HCT116 (cell line): ENCODE data around the gene MYO7A. TPM values are rescaled to one million over a fixed set of nuclear protein-coding genes. Genes with fewer than 3 reads are reported as not detected.

Experiments
- ATAC-seq: fragments of 200-7000 bp; cut with Tn5 transposase; 2 replicates; pipeline ENCODE4 v1.9.1; 2020; ENCODE audit warnings: mild to moderate bottlenecking, moderate library complexity
- BruUV-seq: library from RNA; stranded (reverse); fragments of 400-500 nt; replicated peaks from 2 replicates; lab custom pipeline; 2021; lab: Mats Ljungman, UMichigan
- CTCF ChIA-PET: fragments of 300-600 bp; sonication (Branson Sonifier 250); formaldehyde crosslinking; loops from one replicate; lab custom pipeline; 2021; ENCODE audit warnings: antibody characterized with exemption; lab: Charles Lee
- POLR2A ChIA-PET: fragments of 300-600, 350-600 bp; sonication (Branson Sonifier 250); formaldehyde crosslinking; loops from one replicate; lab custom pipeline; 2021; ENCODE audit warnings: antibody characterized with exemption; lab: Charles Lee
- RAD21 ChIA-PET, 2 experiments: fragments of 300-600 bp; sonication (Branson Sonifier 250); formaldehyde crosslinking; loops; one replicate each; lab custom pipeline; 2023; ENCODE audit warnings: low total read pairs in 2 of 2; ENCODE audit not compliant: uncharacterized antibody in 2 of 2, unreplicated experiment in 2 of 2, low non-redundant PET in 1 of 2; lab: Charles Lee
- DNase-seq: peaks from one replicate; pipeline ENCODE4 v3.0.0-alpha.2; 2010; ENCODE audit warnings: low read depth, low spot score
- H2AFZ ChIP-seq: fragments of 200-600 bp; shearing (Covaris generic), sonication (generic); 2 replicates; pipeline ENCODE4 v1.6.1; 2017; ENCODE audit warnings: low read depth, mixed run types, mixed read lengths, antibody characterized with exemption, low read length; ENCODE audit not compliant: poor library complexity, severe bottlenecking
- H3K27ac ChIP-seq: 2 replicates; pipeline ENCODE4 v1.5.1; 2012; ENCODE audit warnings: low read depth, low read length
- H3K27me3 ChIP-seq: fragments of 200-600 bp; sonication (generic); 2 replicates; pipeline ENCODE4 v1.6.1; 2016; ENCODE audit warnings: mixed run types, low read length, mixed read lengths; ENCODE audit not compliant: insufficient read depth
- H3K36me3 ChIP-seq, 2 experiments: fragments of 200-500 bp in 1 of 2; fragments of 200-600 bp in 1 of 2; sonication (Bioruptor generic) in 1 of 2; sonication (generic) in 1 of 2; 2 replicates each; pipeline versions ENCODE4 v1.5.1 to v1.6.1; 2014 to 2016; ENCODE audit warnings: low read length in 2 of 2, inconsistent platforms in 1 of 2, mixed read lengths in 1 of 2, mixed run types in 1 of 2; ENCODE audit not compliant: insufficient read depth in 2 of 2, control insufficient read depth in 1 of 2
- H3K4me1 ChIP-seq, 2 experiments: fragments of 200-600 bp in 1 of 2; sonication (generic) in 1 of 2; 2 replicates each; pipeline versions ENCODE4 v1.5.1 to v1.6.1; 2012 to 2017; ENCODE audit warnings: low read length in 2 of 2, inconsistent platforms in 1 of 2, mild to moderate bottlenecking in 1 of 2, mixed read lengths in 1 of 2, mixed run types in 1 of 2, moderate library complexity in 1 of 2; ENCODE audit not compliant: insufficient read depth in 2 of 2, control insufficient read depth in 1 of 2
- H3K4me2 ChIP-seq: fragments of 200-600 bp; sonication (generic); 2 replicates; pipeline ENCODE4 v1.6.1; 2017; ENCODE audit warnings: mixed run types, low read length, mixed read lengths
- H3K4me3 ChIP-seq, 2 experiments: fragments of 200-600 bp in 1 of 2; sonication (generic) in 1 of 2; replicated peaks in 1 of 2; 2 replicates each; pipeline ENCODE4 v1.5.1; 2011 to 2016; ENCODE audit warnings: low read length in 2 of 2, control low read depth in 1 of 2, low read depth in 1 of 2, mild to moderate bottlenecking in 1 of 2, mixed read lengths in 1 of 2, mixed run types in 1 of 2
- H3K79me2 ChIP-seq: fragments of 200-600 bp; sonication (generic); 2 replicates; pipeline ENCODE4 v1.6.1; 2017; ENCODE audit warnings: mild to moderate bottlenecking, mixed run types, low read length, moderate library complexity, mixed read lengths; ENCODE audit not compliant: insufficient read depth
- H3K9ac ChIP-seq: fragments of 200-600 bp; sonication (generic); 2 replicates; pipeline ENCODE4 v1.6.1; 2016; ENCODE audit warnings: low read length, mixed read lengths
- H3K9me2 ChIP-seq: fragments of 200-600 bp; sonication (generic), shearing (Covaris generic); 2 replicates; pipeline ENCODE4 v1.6.1; 2017; ENCODE audit warnings: mixed run types, mild to moderate bottlenecking, moderate library complexity; ENCODE audit not compliant: insufficient read depth
- H3K9me3 ChIP-seq, 2 experiments: fragments of 200-500 bp in 1 of 2; fragments of 200-600 bp in 1 of 2; sonication (Bioruptor generic) in 1 of 2; sonication (generic) in 1 of 2; 2 replicates each; pipeline ENCODE4 v1.6.1; 2014 to 2017; ENCODE audit warnings: low read length in 2 of 2, mixed read lengths in 2 of 2, inconsistent platforms in 1 of 2, low read depth in 1 of 2, mild to moderate bottlenecking in 1 of 2, mixed run types in 1 of 2, moderate library complexity in 1 of 2; ENCODE audit not compliant: control insufficient read depth in 1 of 2, insufficient read depth in 1 of 2
- H4K20me1 ChIP-seq: fragments of 200-600 bp; sonication (generic), shearing (Covaris generic); 2 replicates; pipeline ENCODE4 v1.6.1; 2017; ENCODE audit warnings: mixed run types, mild to moderate bottlenecking, moderate library complexity; ENCODE audit not compliant: insufficient read depth
- CBX3 ChIP-seq: IDR thresholded peaks from 2 replicates; pipeline ENCODE4 v1.6.1; 2012; ENCODE audit warnings: low read depth
- EGR1 ChIP-seq: IDR thresholded peaks from 2 replicates; pipeline ENCODE4 v1.6.1; 2012; ENCODE audit warnings: low read depth
- EZH2 ChIP-seq: fragments of 200-600 bp; sonication (generic); IDR thresholded peaks from 2 replicates; pipeline ENCODE4 v1.6.1; 2017; ENCODE audit warnings: antibody characterized with exemption, mixed run types
- EZH2phosphoT487 ChIP-seq: fragments of 200-600 bp; IDR thresholded peaks from 2 replicates; pipeline ENCODE4 v1.6.1; 2018; ENCODE audit warnings: antibody characterized with exemption, borderline replicate concordance
- FOSL1 ChIP-seq: IDR thresholded peaks from 2 replicates; pipeline ENCODE4 v1.6.1; 2012; ENCODE audit warnings: low read depth
- RAD21 ChIP-seq: IDR thresholded peaks from 2 replicates; pipeline ENCODE4 v1.6.1; 2012; ENCODE audit warnings: low read depth, mild to moderate bottlenecking
- SIN3A ChIP-seq: IDR thresholded peaks from 2 replicates; pipeline ENCODE4 v1.6.1; 2012; ENCODE audit warnings: low read depth
- YY1 ChIP-seq: IDR thresholded peaks from 2 replicates; pipeline ENCODE4 v1.6.1; 2011; ENCODE audit warnings: low read length, low read depth, moderate library complexity, mild to moderate bottlenecking; ENCODE audit not compliant: insufficient replicate concordance; ENCODE audit errors: extremely low read depth
- ZFX ChIP-seq: fragments of 450-650 bp; IDR thresholded peaks from 2 replicates; pipeline ENCODE4 v1.6.1; 2017
- ZNF274 ChIP-seq: fragments of 200-500 bp; sonication (Bioruptor generic); IDR thresholded peaks from 2 replicates; pipeline ENCODE4 v1.6.1; 2014; ENCODE audit warnings: mild to moderate bottlenecking, low read depth, low read length, inconsistent platforms
- intact Hi-C: fragments of 100-400 bp; cut with micrococcal nuclease; formaldehyde crosslinking; loops from 2 replicates; pipeline ENCODE4 v1.10.0; 2022
- total RNA-seq: library from RNA; stranded (reverse); gene quantifications from one replicate; pipeline ENCODE4 v1.2.1, GENCODE V29; 2021; ENCODE audit not compliant: unreplicated experiment
- TF ChIP-seq, protein P1 (sequence below): IDR thresholded peaks from 2 replicates; pipeline ENCODE4 v1.6.1; 2012

The MYO7A gene
- total RNA-seq, 1 experiment from 2014 or later: 1.8 TPM

DNA sequence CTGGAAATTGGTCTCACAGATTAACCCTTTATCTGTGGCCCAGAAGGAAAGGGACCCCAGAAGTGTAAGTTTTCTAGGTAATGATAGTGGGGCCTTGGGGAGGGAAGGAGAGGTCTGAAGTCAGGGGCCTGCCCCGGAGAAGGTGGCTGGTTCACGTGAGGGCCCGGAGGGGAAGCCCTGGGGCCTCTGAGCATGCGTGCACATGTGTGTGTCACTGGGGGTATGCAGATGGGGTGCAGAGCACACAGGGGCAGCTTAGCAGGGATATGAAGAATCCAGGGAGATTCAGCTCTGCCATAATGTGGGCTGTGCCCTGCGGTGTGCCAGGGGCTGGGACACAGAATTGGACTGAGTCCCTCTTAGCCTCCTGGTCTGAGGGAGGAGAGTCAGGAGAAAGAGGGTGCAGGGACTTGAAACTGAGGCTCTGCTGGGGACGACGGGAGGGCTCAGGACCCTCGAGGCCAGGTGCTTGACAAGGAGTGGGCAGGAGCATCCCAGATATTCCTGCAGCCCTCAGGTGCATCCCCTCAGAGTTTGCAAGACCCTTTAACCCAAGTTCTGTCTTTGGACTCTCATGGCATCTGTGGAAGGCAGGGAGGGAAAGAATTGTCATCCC, 15.5 kb downstream of the MYO7A start:
- Histone ChIP-seq H3K9ac (no peak overlapping the region), H3K9me2 (no peaks in the 10 kb centered on the region), H3K4me3 (no peak overlapping the region), H2AFZ (no peak overlapping the region), H3K36me3 (no peaks in the 10 kb centered on the region), H3K9me3 (no peaks in the 10 kb centered on the region), H3K27ac (no peak overlapping the region), H3K79me2 (no peaks in the 10 kb centered on the region), H3K4me2 (no peak overlapping the region), H4K20me1 (no peaks in the 10 kb centered on the region), H3K4me1 (peaks cover 0 to 5% of the 10 kb centered on the region in 2 experiments; a peak in 1 of 4 replicates), H3K27me3 (no peaks in the 10 kb centered on the region)
- ChIA-PET POLR2A (no interaction called here), CTCF (interaction anchor here (1.5 kb wide), 1 partner anchor 16 kb away, joined by 4 read pairs; no protein-coding TSS in a partner anchor), RAD21 (no interaction called here)
- intact Hi-C loops: no loop called here
- ATAC-seq: no peak
- no peak for TF ChIP-seq YY1
- TF ChIP-seq EZH2phosphoT487: no peak
- TF ChIP-seq ZFX: no peak
- TF ChIP-seq EZH2: no peak
- TF ChIP-seq EGR1: no peak
- TF ChIP-seq, protein P1, sequence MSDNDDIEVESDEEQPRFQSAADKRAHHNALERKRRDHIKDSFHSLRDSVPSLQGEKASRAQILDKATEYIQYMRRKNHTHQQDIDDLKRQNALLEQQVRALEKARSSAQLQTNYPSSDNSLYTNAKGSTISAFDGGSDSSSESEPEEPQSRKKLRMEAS: no peak
- TF ChIP-seq CBX3: no peak
- TF ChIP-seq SIN3A: no peak
- TF ChIP-seq ZNF274: no peak
- TF ChIP-seq FOSL1: no peak
- no peak for TF ChIP-seq RAD21
- BruUV-seq: no TSS peak
- DNase-seq: no peak
